Bronchial epithelial cell (primary cell): ENCODE data around the gene KIAA1549. TPM values are rescaled to one million over a fixed set of nuclear protein-coding genes. Genes with fewer than 3 reads are reported as not detected.
A peak's percentile ranks its signal among the peaks of the same experiment; 100 is the strongest.

Experiments used
- DNase-seq: peaks from one replicate; pipeline ENCODE4 v3.0.0-alpha.2; 2010; ENCODE audit warnings: low read depth
- FAIRE-seq: peaks from 2 replicates; lab custom pipeline; 2011; peaks lifted over from hg19 to GRCh38; lab: Jason Lieb, UNC
- H3K27me3 ChIP-seq: 2 replicates; pipeline ENCODE4 v1.5.1; 2011; ENCODE audit warnings: low read length; ENCODE audit not compliant: control insufficient read depth, insufficient read depth
- H3K36me3 ChIP-seq: 2 replicates; pipeline ENCODE4 v1.5.1; 2011; ENCODE audit warnings: low read length; ENCODE audit not compliant: control insufficient read depth, insufficient read depth
- H3K4me3 ChIP-seq: 2 replicates; pipeline ENCODE4 v1.5.1; 2011; ENCODE audit warnings: mild to moderate bottlenecking, low read depth, low read length, control low read depth
- total RNA-seq: library from RNA; depleted of rRNA; stranded (reverse); fragments of >200 nt; gene quantifications from 2 replicates; pipeline ENCODE4 v1.2.1, GENCODE V29; 2014
- TF ChIP-seq, protein P1 (sequence below): IDR thresholded peaks from 2 replicates; pipeline ENCODE4 v1.5.1; 2011; ENCODE audit warnings: mild to moderate bottlenecking, moderate library complexity, low read length, control low read depth, inconsistent platforms; ENCODE audit not compliant: insufficient read depth, severe bottlenecking

The KIAA1549 gene
- total RNA-seq, 1 donor from 2014 or later = 0.26 TPM

DNA sequence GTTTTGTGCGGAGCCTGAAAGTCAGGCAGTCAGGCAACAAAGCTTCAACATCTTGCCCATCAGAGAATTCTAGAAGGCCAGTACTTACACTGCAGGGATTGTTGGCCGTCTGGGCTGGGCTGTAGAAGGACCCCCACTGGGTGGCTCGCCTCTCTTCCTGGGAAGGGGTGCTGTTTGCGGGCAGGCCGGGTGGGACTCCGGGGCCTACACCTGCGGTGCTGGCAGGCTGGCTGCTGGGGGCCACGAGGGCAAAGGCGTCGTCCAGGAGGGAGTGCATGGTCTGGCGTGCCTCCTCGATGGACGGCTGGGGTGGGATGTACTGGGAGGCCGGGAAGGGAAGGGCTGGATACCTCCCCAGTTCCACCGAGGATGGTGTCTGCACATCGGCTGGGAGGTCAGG, 120.1 kb downstream of the KIAA1549 start:
- no peak for FAIRE-seq
- Histone ChIP-seq H3K36me3 (no peaks in the 10 kb centered on the region), H3K4me3 (no peak overlapping the region), H3K27me3 (no peaks in the 10 kb centered on the region)
- TF ChIP-seq, protein P1, sequence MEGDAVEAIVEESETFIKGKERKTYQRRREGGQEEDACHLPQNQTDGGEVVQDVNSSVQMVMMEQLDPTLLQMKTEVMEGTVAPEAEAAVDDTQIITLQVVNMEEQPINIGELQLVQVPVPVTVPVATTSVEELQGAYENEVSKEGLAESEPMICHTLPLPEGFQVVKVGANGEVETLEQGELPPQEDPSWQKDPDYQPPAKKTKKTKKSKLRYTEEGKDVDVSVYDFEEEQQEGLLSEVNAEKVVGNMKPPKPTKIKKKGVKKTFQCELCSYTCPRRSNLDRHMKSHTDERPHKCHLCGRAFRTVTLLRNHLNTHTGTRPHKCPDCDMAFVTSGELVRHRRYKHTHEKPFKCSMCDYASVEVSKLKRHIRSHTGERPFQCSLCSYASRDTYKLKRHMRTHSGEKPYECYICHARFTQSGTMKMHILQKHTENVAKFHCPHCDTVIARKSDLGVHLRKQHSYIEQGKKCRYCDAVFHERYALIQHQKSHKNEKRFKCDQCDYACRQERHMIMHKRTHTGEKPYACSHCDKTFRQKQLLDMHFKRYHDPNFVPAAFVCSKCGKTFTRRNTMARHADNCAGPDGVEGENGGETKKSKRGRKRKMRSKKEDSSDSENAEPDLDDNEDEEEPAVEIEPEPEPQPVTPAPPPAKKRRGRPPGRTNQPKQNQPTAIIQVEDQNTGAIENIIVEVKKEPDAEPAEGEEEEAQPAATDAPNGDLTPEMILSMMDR = no peak
- DNase-seq = no peak

DNA sequence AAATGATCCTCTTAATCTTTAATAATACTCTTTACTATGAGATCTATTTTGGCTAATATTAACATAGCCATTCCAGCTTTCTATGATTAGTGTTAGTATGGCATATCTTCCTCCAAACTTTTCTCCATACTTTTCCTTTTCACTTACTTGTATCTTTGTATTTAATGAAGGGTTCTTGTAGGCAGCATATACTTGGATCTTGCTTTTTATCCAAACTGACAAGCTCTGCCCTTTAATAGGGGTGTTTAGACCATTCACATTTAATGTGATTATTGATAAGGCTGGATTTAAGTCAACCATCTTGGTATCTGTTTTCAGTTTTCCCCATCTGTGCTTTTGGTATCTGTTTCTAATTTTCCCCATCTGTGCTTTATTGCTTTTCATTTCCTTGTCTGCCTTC, 123.5 kb downstream of the KIAA1549 start:
- no peak for FAIRE-seq
- H3K36me3 ChIP-seq = no peaks in the 10 kb centered on the region
- DNase-seq = no peak
- TF ChIP-seq, protein P1 = no peak
- no peaks in the 10 kb centered on the region for H3K27me3 ChIP-seq
- H3K4me3 ChIP-seq = no peak overlapping the region

DNA sequence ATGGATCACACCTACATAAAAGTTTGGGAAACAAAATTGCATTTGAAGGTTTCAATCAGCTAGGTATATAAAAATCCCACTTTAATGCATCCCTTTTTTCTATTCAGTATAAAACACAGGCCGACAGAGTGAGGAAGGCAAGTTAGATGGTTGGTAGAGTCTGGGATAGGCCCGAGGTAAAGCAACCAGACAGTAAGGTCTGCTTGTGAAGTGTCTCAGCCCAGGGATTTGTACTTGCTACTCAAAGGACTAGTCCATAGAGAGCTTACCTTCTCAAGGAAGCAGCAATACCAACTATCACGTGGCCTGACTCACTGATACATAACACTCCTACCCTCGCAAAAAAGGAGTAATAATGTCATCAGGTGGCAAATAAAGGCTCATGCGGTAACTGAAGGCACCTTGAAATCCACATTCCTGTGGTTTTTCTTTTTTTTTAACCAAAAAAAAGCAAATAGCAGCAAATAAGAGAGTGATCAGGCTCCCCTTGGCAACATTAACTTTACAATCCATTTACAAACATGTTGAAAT, 127.0 kb downstream of the KIAA1549 start:
- DNase-seq = peak; percentile 81
- Histone ChIP-seq H3K4me3 (no peak overlapping the region), H3K27me3 (no peaks in the 10 kb centered on the region), H3K36me3 (no peaks in the 10 kb centered on the region)
- TF ChIP-seq, protein P1 = no peak
- no peak for FAIRE-seq

DNA sequence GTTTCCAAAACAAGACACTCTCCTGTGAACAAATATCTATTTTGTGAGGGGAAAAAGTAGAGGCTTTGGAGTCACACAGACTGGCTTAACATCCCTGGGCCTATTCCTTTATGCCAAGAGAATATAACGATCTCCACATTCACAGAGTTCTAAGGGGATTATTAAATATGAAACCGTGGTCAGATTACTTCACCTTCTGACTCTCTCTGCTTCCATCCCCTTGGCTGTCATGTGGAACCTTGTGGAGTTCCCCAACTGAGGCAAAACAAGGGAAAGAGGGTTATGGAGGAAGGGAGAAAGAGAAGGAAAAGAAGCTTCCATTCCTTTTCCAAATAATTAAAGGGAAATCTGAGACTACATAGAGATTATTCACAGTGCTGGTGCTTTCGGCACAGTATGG, 127.7 kb downstream of the KIAA1549 start:
- TF ChIP-seq, protein P1 = no peak
- FAIRE-seq (no peak), DNase-seq (no peak)
- no peaks in the 10 kb centered on the region for H3K36me3 ChIP-seq
- H3K27me3 ChIP-seq = no peaks in the 10 kb centered on the region
- H3K4me3 ChIP-seq = no peak overlapping the region

DNA sequence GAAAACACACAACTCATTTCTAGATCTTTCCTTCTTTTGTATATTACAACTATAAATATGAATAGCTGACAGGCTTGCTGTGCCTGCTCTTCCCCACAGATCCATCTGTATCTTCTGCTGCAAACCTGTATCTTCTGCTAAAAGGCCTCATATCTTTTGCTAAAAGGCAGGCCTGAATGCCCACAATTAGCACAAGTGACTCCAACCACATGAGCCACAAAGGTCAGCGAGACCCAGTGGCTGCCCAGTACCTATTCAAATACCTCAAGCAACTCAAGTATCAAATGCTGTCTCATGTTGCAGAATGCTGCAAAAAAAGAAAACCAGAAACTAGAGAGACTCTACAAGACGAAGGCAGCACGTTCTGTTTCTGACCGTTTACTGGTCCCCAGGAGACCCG, 128.7 kb downstream of the KIAA1549 start:
- Histone ChIP-seq H3K27me3 (no peaks in the 10 kb centered on the region), H3K4me3 (no peak overlapping the region), H3K36me3 (no peaks in the 10 kb centered on the region)
- FAIRE-seq (no peak), DNase-seq (no peak)
- TF ChIP-seq, protein P1 = no peak

DNA sequence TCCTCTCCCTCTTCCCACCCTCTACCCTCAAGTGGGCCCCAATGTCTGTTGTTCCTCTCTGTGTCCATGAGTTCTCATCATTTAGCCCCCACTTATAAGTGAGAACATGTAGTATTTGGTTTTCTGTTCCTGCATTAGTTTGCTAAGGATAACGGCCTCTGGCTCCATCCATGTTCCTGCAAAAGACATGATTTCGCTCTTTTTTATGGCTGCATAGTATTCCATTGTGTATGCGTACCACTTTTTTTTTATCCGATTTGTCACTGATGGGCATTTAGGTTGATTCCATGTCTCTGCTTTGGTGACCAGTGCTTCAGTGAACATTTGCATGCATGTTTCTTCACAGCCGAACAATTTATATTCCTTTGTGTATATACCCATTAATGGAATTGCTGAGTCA, 131.5 kb downstream of the KIAA1549 start:
- Histone ChIP-seq H3K4me3 (no peak overlapping the region), H3K36me3 (no peaks in the 10 kb centered on the region), H3K27me3 (no peaks in the 10 kb centered on the region)
- no peak for FAIRE-seq
- TF ChIP-seq, protein P1 = no peak
- DNase-seq = no peak
